ENCODE measurements around the gene SAMD15. TPM values are rescaled to one million over a fixed set of nuclear protein-coding genes. Genes with fewer than 3 reads are reported as not detected.

SAMD15 gene
- polyA plus RNA-seq, 1 experiment, result 0.72 TPM

DNA sequence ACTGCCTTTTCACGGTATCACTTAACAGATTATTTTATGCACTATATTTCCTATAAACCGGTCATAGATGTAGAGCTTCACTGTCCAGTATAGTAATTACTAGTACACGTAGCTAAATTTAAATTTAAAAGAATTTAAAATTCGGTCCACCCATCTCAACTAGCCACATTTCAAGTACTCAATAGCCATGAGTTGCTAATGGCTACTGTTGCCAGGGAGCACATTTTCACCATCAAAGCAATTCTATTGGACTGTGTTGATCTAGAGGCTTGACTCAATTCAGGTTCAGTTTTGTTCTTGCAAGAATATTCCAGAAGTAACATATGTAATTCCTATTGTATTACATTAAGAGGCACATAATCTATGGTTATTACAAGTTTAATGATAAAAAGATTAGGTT is 20.3 kb upstream of the SAMD15 start:
- POLR2A ChIA-PET, result no interaction called here
- no peak overlapping the region for H3K27ac ChIP-seq (ENCODE audit: low read depth, low read length)
- H3K27me3 ChIP-seq (ENCODE audit: control insufficient read depth, insufficient read depth, low read length), result no peaks in the 10 kb centered on the region
- CTCF ChIA-PET, result interaction anchor here (0.9 kb wide), 1 partner anchor 41 kb away, joined by 6 read pairs; no protein-coding TSS in a partner anchor
- no peaks in the 10 kb centered on the region for H3K9me3 ChIP-seq (ENCODE audit: control insufficient read depth, insufficient read depth, low read length)
- no peak overlapping the region for H3K4me3 ChIP-seq (ENCODE audit: low read depth, low read length)
- TF ChIP-seq, protein P1, sequence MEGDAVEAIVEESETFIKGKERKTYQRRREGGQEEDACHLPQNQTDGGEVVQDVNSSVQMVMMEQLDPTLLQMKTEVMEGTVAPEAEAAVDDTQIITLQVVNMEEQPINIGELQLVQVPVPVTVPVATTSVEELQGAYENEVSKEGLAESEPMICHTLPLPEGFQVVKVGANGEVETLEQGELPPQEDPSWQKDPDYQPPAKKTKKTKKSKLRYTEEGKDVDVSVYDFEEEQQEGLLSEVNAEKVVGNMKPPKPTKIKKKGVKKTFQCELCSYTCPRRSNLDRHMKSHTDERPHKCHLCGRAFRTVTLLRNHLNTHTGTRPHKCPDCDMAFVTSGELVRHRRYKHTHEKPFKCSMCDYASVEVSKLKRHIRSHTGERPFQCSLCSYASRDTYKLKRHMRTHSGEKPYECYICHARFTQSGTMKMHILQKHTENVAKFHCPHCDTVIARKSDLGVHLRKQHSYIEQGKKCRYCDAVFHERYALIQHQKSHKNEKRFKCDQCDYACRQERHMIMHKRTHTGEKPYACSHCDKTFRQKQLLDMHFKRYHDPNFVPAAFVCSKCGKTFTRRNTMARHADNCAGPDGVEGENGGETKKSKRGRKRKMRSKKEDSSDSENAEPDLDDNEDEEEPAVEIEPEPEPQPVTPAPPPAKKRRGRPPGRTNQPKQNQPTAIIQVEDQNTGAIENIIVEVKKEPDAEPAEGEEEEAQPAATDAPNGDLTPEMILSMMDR (IDR thresholded peaks at IDR 0.05; ENCODE audit: low read depth, low read length), result no peak
- no peak for DNase-seq (ENCODE audit: low read depth, low spot score)

DNA sequence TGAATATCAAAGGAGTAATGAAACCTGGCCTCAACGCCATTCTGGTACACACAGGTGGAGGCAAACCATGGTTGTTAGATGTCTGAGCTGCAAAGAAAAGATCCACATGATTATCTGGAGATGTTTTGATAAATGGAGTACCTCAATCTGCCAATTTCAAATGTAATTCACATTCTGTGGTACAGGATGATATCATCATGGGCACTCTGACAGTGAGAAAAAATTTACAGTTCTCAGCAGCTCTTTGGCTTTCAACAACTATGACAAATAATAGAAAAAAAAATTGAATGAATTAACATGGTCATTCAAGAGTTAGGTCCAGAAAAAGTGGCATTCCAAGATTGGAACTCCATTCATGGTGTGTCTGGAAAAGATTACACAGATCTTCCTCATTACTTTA is 17.6 kb upstream of the SAMD15 start:
- Histone ChIP-seq H3K9me3 (ENCODE audit: control insufficient read depth, insufficient read depth, low read length) (no peaks in the 10 kb centered on the region), H3K27ac (ENCODE audit: low read depth, low read length) (no peak overlapping the region), H3K4me3 (ENCODE audit: low read depth, low read length) (no peak overlapping the region), H3K27me3 (ENCODE audit: control insufficient read depth, insufficient read depth, low read length) (no peaks in the 10 kb centered on the region)
- DNase-seq (ENCODE audit: low read depth, low spot score), result no peak
- TF ChIP-seq, protein P1 (IDR thresholded peaks at IDR 0.05; ENCODE audit: low read depth, low read length), result no peak
- POLR2A ChIA-PET, result interaction anchor here (1.1 kb wide), 1 partner anchor 18 kb away, joined by 3 read pairs; the partner anchor contains the start of genes SAMD15 and TMED8
- CTCF ChIA-PET, result interaction anchor here (1.0 kb wide), 1 partner anchor 17 kb away, joined by 4 read pairs; the partner anchor contains the start of genes SAMD15 and TMED8

DNA sequence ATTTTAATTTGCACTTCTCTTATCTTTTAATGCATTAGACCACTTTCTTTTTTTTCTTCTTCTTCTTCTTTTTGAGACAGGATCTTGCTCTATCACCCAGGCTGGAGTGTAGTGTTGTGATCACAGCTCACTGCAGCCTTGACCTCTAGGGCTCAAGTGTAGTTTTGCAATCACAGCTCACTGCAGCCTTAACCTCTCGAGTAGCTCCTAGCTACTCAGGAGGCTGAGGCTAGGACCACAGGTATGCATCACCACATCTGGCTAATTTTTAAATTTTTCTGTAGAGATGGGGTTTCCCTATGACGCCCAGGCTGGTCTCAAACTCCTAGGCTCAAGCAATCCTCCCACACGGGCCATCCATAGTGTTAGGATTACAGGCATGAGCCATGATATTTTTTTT is 13.0 kb upstream of the SAMD15 start:
- Histone ChIP-seq H3K27ac (ENCODE audit: low read depth, low read length) (no peak overlapping the region), H3K27me3 (ENCODE audit: control insufficient read depth, insufficient read depth, low read length) (peaks cover 2% of the 10 kb centered on the region), H3K9me3 (ENCODE audit: control insufficient read depth, insufficient read depth, low read length) (no peaks in the 10 kb centered on the region), H3K4me3 (ENCODE audit: low read depth, low read length) (no peak overlapping the region)
- CTCF ChIA-PET, result interaction anchor here (1.3 kb wide), 1 partner anchor 48 kb away, joined by 3 read pairs; no protein-coding TSS in a partner anchor
- POLR2A ChIA-PET, result no interaction called here
- TF ChIP-seq, protein P1 (IDR thresholded peaks at IDR 0.05; ENCODE audit: low read depth, low read length), result no peak
- DNase-seq (ENCODE audit: low read depth, low spot score), result no peak

DNA sequence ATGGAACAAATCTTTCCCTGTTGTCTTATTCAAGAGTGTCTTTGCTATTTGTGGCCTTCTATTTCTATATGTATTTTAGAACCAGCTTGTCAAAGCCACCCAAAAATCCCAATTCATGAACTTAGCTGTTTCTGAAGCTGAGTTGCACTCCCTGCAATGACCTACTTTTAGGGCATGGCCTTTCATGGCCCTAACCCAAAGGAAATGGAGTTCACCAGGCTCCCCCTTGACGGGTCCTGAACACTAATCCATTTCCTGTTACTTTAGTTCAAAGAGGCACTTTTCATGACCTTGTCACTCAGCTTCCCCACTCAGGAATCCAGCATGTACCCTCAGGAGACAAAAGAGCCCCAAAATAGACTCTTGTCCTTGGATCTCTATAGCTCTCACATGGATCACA is 7.9 kb upstream of the SAMD15 start:
- DNase-seq (ENCODE audit: low read depth, low spot score), result no peak
- ChIA-PET POLR2A (no interaction called here), CTCF (no interaction called here)
- H3K4me3 ChIP-seq (ENCODE audit: low read depth, low read length), result no peak overlapping the region
- TF ChIP-seq, protein P1 (IDR thresholded peaks at IDR 0.05; ENCODE audit: low read depth, low read length), result no peak
- H3K27me3 ChIP-seq (ENCODE audit: control insufficient read depth, insufficient read depth, low read length), result peaks cover 2% of the 10 kb centered on the region
- H3K27ac ChIP-seq (ENCODE audit: low read depth, low read length), result no peak overlapping the region
- H3K9me3 ChIP-seq (ENCODE audit: control insufficient read depth, insufficient read depth, low read length), result no peaks in the 10 kb centered on the region

DNA sequence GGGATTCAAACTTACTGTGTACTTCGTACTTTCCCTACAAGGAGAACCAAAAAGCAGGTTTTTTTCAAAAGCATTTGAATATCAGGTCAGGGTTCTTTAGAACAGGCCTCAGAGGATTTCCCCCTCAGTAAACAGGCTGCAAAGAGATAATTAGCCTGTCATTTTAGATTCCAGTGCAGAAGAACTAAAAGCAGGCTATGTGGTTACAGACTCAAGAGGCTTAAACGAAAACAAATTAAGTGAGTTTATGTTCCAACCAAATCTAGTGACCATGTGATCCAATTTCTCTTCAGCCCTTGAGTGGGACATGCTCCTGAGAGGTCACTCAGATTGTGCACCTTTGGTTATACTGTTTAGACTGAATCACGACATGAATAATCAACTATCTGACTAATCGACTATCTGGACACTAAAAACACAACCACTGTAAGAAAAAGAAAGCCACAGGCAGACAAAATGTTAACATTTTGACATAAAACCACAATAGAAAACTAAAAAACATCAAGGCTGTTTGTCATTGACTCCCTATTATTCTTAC is 4.8 kb upstream of the SAMD15 start:
- DNase-seq (ENCODE audit: low read depth, low spot score), result peak; percentile 51
- Histone ChIP-seq H3K27ac (ENCODE audit: low read depth, low read length) (no peak overlapping the region), H3K4me3 (ENCODE audit: low read depth, low read length) (no peak overlapping the region), H3K27me3 (ENCODE audit: control insufficient read depth, insufficient read depth, low read length) (no peaks in the 10 kb centered on the region), H3K9me3 (ENCODE audit: control insufficient read depth, insufficient read depth, low read length) (no peaks in the 10 kb centered on the region)
- ChIA-PET POLR2A (no interaction called here), CTCF (no interaction called here)
- TF ChIP-seq, protein P1 (IDR thresholded peaks at IDR 0.05; ENCODE audit: low read depth, low read length), result no peak
